Stimulated activated memory B cell treated with anti-CD40 and anti-IgM and Interleukin-4, amounts not matched to agents 10 μg/mL and 1 μg/mL and 100 μg/mL, for 72 hours (primary cell): ENCODE data around the gene PIGU.

Experiments
- ATAC-seq: fragments of 150-1000 bp; cut with Tn5 transposase; 2 replicates; pipeline ENCODE4 v1.10.0; 2021
- H3K27ac Mint-ChIP-seq: one replicate; pipeline ENCODE4 v1.8.0; 2022; ENCODE audit warnings: mild to moderate bottlenecking, mixed read lengths
- H3K27me3 Mint-ChIP-seq: one replicate; pipeline ENCODE4 v1.8.0; 2022; ENCODE audit warnings: mixed read lengths
- H3K36me3 Mint-ChIP-seq: one replicate; pipeline ENCODE4 v1.8.0; 2022; ENCODE audit warnings: mixed read lengths
- H3K4me1 Mint-ChIP-seq: one replicate; pipeline ENCODE4 v1.8.0; 2022; ENCODE audit warnings: mixed read lengths
- H3K4me3 Mint-ChIP-seq: one replicate; pipeline ENCODE4 v1.8.0; 2022; ENCODE audit warnings: mild to moderate bottlenecking, moderate library complexity, mixed read lengths
- H3K9me3 Mint-ChIP-seq: one replicate; pipeline ENCODE4 v1.8.0; 2022; ENCODE audit warnings: mixed read lengths

The PIGU gene

GRCh38 chr20:34553366-34553867 lies 123.5 kb downstream of the PIGU start:
- peak; percentile 12 for ATAC-seq
- peaks cover 14% of the 10 kb centered on the region for H3K4me1 Mint-ChIP-seq
- no peak overlapping the region for H3K27ac Mint-ChIP-seq
- H3K4me3 Mint-ChIP-seq, result no peak overlapping the region
- H3K27me3 Mint-ChIP-seq, result peaks cover under 1% of the 10 kb centered on the region
- H3K9me3 Mint-ChIP-seq, result no peaks in the 10 kb centered on the region
- no peaks in the 10 kb centered on the region for H3K36me3 Mint-ChIP-seq

- Mint-ChIP-seq H3K4me1 (peaks cover 6% of the 10 kb centered on the region), H3K27ac (peak overlapping the region; percentile 10), H3K36me3 (no peaks in the 10 kb centered on the region), H3K9me3 (no peaks in the 10 kb centered on the region), H3K4me3 (no peak overlapping the region), H3K27me3 (peaks cover 9% of the 10 kb centered on the region)
- ATAC-seq, result no peak
Observed at GRCh38 chr20:34552569-34552968, 124.3 kb downstream of the PIGU start.

- no peak for ATAC-seq
- H3K27ac Mint-ChIP-seq, result no peak overlapping the region
- H3K4me1 Mint-ChIP-seq, result peaks cover 6% of the 10 kb centered on the region
- H3K27me3 Mint-ChIP-seq, result peaks cover 12% of the 10 kb centered on the region
- H3K9me3 Mint-ChIP-seq, result no peaks in the 10 kb centered on the region
- no peaks in the 10 kb centered on the region for H3K36me3 Mint-ChIP-seq
- H3K4me3 Mint-ChIP-seq, result no peak overlapping the region
Observed at GRCh38 chr20:34549929-34550305, 127.0 kb downstream of the PIGU start.

GRCh38 chr20:34549291-34549928 lies 127.5 kb downstream of the PIGU start:
- Mint-ChIP-seq H3K9me3 (no peaks in the 10 kb centered on the region), H3K4me1 (peaks cover 6% of the 10 kb centered on the region), H3K27me3 (peaks cover 12% of the 10 kb centered on the region), H3K27ac (no peak overlapping the region), H3K36me3 (no peaks in the 10 kb centered on the region), H3K4me3 (no peak overlapping the region)
- ATAC-seq, result no peak

GRCh38 chr20:34547844-34548613 lies 128.9 kb downstream of the PIGU start:
- Mint-ChIP-seq H3K4me3 (no peak overlapping the region), H3K27me3 (peaks cover 12% of the 10 kb centered on the region), H3K9me3 (no peaks in the 10 kb centered on the region), H3K27ac (no peak overlapping the region), H3K36me3 (no peaks in the 10 kb centered on the region), H3K4me1 (peaks cover 6% of the 10 kb centered on the region)
- no peak for ATAC-seq

- peaks cover 8% of the 10 kb centered on the region for H3K36me3 Mint-ChIP-seq
- H3K27ac Mint-ChIP-seq, result no peak overlapping the region
- peaks cover 8% of the 10 kb centered on the region for H3K4me1 Mint-ChIP-seq
- ATAC-seq, result no peak
- no peak overlapping the region for H3K4me3 Mint-ChIP-seq
- no peaks in the 10 kb centered on the region for H3K9me3 Mint-ChIP-seq
- H3K27me3 Mint-ChIP-seq, result peaks cover 12% of the 10 kb centered on the region
Observed at GRCh38 chr20:34546751-34547181, 130.1 kb downstream of the PIGU start.

- ATAC-seq, result no peak
- Mint-ChIP-seq H3K4me3 (no peak overlapping the region), H3K27ac (no peak overlapping the region), H3K4me1 (peaks cover 15% of the 10 kb centered on the region), H3K27me3 (peaks cover 12% of the 10 kb centered on the region), H3K9me3 (no peaks in the 10 kb centered on the region), H3K36me3 (peaks cover 32% of the 10 kb centered on the region)
Observed at GRCh38 chr20:34544109-34544796, 132.6 kb downstream of the PIGU start.

- ATAC-seq, result no peak
- Mint-ChIP-seq H3K9me3 (no peaks in the 10 kb centered on the region), H3K36me3 (peaks cover 32% of the 10 kb centered on the region), H3K27me3 (peaks cover 12% of the 10 kb centered on the region), H3K4me1 (peaks cover 15% of the 10 kb centered on the region), H3K4me3 (no peak overlapping the region), H3K27ac (no peak overlapping the region)
Observed at GRCh38 chr20:34543463-34544056, 133.3 kb downstream of the PIGU start.

GRCh38 chr20:34542439-34542838 lies 134.5 kb downstream of the PIGU start:
- no peaks in the 10 kb centered on the region for H3K9me3 Mint-ChIP-seq
- H3K36me3 Mint-ChIP-seq, result peaks cover 32% of the 10 kb centered on the region
- no peak for ATAC-seq
- H3K27me3 Mint-ChIP-seq, result peaks cover 2% of the 10 kb centered on the region
- peaks cover 15% of the 10 kb centered on the region for H3K4me1 Mint-ChIP-seq
- H3K27ac Mint-ChIP-seq, result peak overlapping the region; percentile 52
- no peak overlapping the region for H3K4me3 Mint-ChIP-seq

GRCh38 chr20:34541917-34542316 lies 135.0 kb downstream of the PIGU start:
- Mint-ChIP-seq H3K4me1 (peaks cover 15% of the 10 kb centered on the region), H3K9me3 (no peaks in the 10 kb centered on the region), H3K27me3 (no peaks in the 10 kb centered on the region), H3K36me3 (peaks cover 36% of the 10 kb centered on the region), H3K4me3 (no peak overlapping the region), H3K27ac (peak overlapping the region; percentile 52)
- ATAC-seq, result no peak

- H3K9me3 Mint-ChIP-seq, result no peaks in the 10 kb centered on the region
- peak overlapping the region; percentile 52 for H3K27ac Mint-ChIP-seq
- peaks cover 15% of the 10 kb centered on the region for H3K4me1 Mint-ChIP-seq
- ATAC-seq, result no peak
- H3K27me3 Mint-ChIP-seq, result no peaks in the 10 kb centered on the region
- peaks cover 37% of the 10 kb centered on the region for H3K36me3 Mint-ChIP-seq
- H3K4me3 Mint-ChIP-seq, result no peak overlapping the region
Observed at GRCh38 chr20:34541264-34541901, 135.5 kb downstream of the PIGU start.

GRCh38 chr20:34540596-34541263 lies 136.2 kb downstream of the PIGU start:
- Mint-ChIP-seq H3K27ac (peak overlapping the region; percentile 52), H3K36me3 (peaks cover 42% of the 10 kb centered on the region), H3K4me3 (no peak overlapping the region), H3K9me3 (no peaks in the 10 kb centered on the region), H3K27me3 (no peaks in the 10 kb centered on the region), H3K4me1 (peaks cover 15% of the 10 kb centered on the region)
- ATAC-seq, result no peak

- ATAC-seq, result no peak
- H3K4me1 Mint-ChIP-seq, result peaks cover 15% of the 10 kb centered on the region
- peak overlapping the region; percentile 37 for H3K27ac Mint-ChIP-seq
- H3K4me3 Mint-ChIP-seq, result no peak overlapping the region
- no peaks in the 10 kb centered on the region for H3K27me3 Mint-ChIP-seq
- peaks cover 49% of the 10 kb centered on the region for H3K36me3 Mint-ChIP-seq
- H3K9me3 Mint-ChIP-seq, result no peaks in the 10 kb centered on the region
Observed at GRCh38 chr20:34539756-34540155, 137.1 kb downstream of the PIGU start.

GRCh38 chr20:34538671-34539123 lies 138.2 kb downstream of the PIGU start:
- Mint-ChIP-seq H3K9me3 (no peaks in the 10 kb centered on the region), H3K36me3 (peaks cover 57% of the 10 kb centered on the region), H3K4me3 (no peak overlapping the region), H3K27ac (no peak overlapping the region), H3K4me1 (peaks cover 15% of the 10 kb centered on the region), H3K27me3 (no peaks in the 10 kb centered on the region)
- no peak for ATAC-seq
